Measurements from ENCODE around the gene TMEM181.
"Not testable (repeated sequence)": the region's sequence is repeated elsewhere in the genome, so short reads cannot be mapped to it uniquely, and the experiment has no call there.

TMEM181 gene

DNA sequence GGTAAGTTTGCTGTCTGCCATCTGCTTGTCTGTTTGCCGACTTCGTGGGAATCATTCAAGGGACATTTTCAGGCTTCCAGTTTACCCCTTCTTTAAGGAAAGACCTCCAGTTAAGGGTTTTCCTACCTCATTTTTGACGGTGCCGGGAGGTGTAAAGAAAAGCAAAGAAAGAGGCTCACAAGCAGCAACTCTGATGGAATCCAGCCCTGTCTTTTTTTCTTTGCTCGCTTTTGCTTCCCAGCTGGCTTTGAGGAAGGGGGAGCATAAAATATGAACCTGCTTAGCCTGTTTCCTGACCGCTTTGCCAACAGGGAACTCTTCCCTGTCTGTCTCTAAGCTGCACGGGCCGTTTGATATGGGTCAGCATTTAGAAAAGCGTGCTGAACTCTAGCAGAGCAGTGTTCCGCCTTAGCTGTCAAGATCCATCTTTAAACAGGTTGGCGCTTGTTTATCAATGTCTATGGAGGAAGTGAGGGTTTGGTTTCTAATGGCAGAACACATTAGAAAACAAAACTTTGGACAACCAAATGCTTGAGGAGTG is 103.8 kb downstream of the TMEM181 start:
- peak; percentile 44 for DNase-seq

- DNase-seq: no peak
Observed at GRCh38 chr6:158665332-158665731, 105.4 kb downstream of the TMEM181 start.

GRCh38 chr6:158666628-158667359 is 106.9 kb downstream of the TMEM181 start:
- DNase-seq: no peak

- no peak for DNase-seq
Observed at GRCh38 chr6:158667360-158667981, 107.6 kb downstream of the TMEM181 start.

- no peak for DNase-seq
Observed at GRCh38 chr6:158668707-158669103, 108.8 kb downstream of the TMEM181 start.

GRCh38 chr6:158669145-158670035 is 109.5 kb downstream of the TMEM181 start:
- no peak for DNase-seq

DNA sequence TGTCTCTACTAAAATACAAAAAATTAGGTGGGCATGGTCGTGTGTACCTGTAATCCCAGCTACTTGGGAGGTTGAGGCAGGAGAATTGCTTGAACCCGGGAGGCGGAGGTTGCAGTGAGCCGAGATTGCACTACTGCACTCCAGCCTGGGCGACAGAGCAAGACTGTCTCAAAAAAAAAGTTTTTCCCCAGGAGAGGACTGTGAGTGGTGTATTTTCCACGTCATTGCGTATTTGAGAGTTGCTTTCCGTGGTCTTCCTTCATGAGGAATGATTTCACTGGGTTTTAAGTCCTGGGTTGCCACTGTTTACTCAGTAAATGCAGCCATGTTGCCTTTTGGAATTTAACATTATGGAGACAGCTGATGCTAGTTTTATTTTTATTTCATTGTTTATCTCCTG is 112.2 kb downstream of the TMEM181 start:
- not testable (repeated sequence) for DNase-seq

GRCh38 chr6:158672726-158673125 is 112.8 kb downstream of the TMEM181 start:
- DNase-seq: no peak

DNA sequence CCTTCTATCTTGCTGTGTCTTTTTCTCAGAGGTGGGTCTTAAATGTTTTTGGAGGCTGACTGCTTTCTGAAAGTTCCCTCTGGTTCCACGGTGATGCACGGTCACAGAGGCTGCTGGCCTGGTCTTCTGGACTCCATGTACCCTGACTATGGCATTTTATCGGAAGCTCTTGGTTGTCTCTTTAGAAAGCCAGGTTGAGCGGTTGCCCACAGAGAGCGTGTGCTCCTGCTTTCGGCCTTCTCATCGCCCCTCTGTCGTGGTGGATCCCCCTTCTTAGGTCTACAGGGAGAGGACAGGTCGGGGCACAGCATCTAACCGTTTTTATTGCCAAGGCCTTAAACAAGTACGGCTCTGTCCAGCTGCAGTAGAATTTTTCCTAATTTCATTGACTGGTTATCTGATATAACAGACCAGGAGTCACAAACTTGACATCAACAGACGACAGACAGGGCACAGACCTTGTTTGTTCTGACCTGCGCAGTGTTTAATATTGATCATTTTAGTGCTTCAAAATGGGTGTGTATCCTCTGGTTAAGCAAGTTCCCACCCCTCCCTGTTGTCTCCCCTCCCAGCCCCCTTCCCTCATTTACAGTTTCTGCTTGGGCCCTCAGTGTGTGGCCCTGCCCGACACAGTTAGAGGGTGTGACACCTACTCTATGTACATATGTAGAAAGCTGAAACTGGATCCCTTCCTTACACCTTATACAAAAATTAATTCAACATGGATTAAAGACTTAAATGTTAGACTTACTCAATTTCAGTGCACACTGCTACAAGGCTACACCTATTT is 114.6 kb downstream of the TMEM181 start:
- DNase-seq: no peak

DNA sequence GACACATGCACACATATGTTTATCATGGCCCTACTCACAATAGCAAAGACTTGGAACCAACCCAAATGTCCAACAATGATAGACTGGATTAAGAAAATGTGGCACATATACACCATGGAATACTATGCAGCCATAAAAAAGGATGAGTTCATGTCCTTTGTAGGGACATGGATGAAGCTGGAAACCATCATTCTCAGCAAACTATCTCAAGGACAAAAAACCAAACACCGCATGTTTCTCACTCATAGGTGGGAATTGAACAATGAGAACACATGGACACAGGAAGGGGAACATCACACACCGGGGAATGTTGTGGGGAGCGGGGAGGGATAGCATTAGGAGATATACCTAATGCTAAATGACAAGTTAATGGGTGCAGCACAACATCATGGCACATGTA is 117.2 kb downstream of the TMEM181 start:
- DNase-seq: not testable (repeated sequence)

- DNase-seq: no peak
Observed at GRCh38 chr6:158677906-158678578, 118.2 kb downstream of the TMEM181 start.

DNA sequence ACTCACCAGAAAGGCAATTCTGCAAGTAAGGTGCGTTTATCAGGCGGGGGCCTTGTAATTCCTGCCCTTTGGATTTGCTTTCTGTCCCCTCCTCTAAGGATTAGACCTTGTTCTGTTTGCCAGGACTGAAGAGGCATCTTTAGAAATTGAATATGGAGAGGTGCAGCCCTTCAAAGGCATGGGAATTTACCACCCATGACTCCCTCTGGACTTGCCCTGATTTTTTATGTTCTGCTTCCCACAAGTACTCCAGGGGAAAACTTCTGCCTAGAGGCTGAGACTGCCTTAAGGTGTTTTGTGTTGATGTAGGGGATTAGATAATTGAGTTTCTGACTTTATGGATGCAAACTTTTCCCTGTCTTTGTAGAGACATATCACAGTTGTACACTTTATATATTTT is 120.1 kb downstream of the TMEM181 start:
- no peak for DNase-seq

GRCh38 chr6:158680481-158680880 is 120.6 kb downstream of the TMEM181 start:
- no peak for DNase-seq

DNA sequence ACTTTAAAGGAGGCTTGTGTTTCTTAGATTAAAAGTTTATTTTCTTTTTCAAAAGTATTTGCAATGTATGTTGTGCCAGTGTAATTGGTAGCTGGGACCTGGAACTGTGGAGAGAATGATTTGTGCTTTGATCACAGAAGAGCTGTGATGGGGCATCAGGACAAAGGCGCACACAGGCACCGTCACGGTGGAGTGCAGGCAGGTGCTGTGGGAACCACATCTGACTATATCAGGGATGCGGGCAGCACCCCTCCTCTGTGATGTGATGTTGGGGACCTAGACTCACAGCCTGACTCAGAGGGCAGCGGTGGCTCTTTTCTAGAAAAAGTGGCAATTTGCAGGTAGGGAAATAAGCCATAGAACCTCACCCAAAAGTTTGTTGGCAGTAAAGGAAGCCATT is 124.4 kb downstream of the TMEM181 start:
- DNase-seq: no peak

- DNase-seq: no peak
Observed at GRCh38 chr6:158684745-158685324, 124.9 kb downstream of the TMEM181 start.

All from retina (tissue), 1 donor.